Skin of body (tissue), 2 donors: ENCODE data around the gene TEX101. TPM values are rescaled to one million over a fixed set of nuclear protein-coding genes. Genes with fewer than 3 reads are reported as not detected.
"Not testable (repeated sequence)": the region's sequence is repeated elsewhere in the genome, so short reads cannot be mapped to it uniquely, and the experiment has no call there.

Experiments used
- DNase-seq: peaks from one replicate; lab custom pipeline; 2025; lab: John Stamatoyannopoulos, UW
- total RNA-seq: library from RNA; depleted of rRNA; stranded (reverse); fragments of >200 nt; gene quantifications from one replicate; pipeline ENCODE4 v1.2.3, GENCODE V29; 2014

The TEX101 gene
- total RNA-seq, 1 donor from 2014 or later, result not detected

DNA sequence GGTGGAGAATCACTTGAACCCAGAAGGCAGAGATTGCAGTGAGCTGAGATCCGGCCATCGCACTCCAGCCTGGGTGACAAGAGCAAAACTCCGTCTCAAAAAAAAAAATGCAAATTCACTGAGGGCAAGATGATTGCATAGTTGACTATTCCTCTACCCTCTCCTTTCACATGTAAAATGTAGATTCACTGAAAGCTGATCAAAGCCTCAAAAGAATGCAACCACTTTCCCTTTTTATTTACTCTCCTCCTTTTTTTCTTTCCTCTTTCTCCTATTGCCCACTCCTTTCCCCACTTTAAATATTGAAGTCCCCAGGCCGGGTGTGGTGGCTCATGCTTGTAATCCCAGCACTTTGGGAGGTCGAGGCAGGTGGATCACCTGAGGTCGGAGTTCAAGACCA is 6.3 kb downstream of the TEX101 start:
- no peak for DNase-seq

DNA sequence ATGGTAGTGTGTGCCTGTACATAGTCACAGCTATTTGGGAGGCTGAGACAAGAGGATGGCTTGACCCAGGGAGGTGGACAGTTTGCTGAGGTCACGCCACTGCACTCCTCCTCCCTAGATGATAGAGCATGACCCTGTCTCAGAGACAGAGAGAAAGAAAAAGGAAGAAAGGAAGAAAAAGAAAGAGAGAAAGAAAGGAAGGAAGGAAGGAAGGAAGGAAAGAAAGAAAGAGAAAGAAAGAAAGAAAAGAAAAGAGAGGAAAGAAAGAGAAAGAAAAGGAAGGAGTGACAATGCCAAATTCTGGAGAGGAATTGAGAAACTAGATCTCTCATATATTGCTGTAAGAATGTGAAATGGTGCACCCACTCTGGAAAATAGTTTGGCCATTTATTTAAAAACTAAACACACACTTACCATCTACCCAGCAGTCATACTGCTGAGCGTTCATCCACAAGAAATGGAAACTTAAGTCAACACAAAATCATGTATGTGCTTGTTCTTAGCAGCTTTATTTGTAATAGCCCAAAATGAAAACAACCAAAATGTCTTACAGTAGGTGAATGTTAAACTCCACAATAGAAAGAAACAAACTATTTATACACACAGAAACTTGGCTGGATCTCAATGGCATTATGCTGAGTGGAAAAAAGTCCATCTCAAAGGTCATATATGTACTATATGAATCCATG is 7.5 kb downstream of the TEX101 start:
- DNase-seq, result no peak

- DNase-seq, result no peak
Observed at GRCh38 chr19:43422689-43423066, 8.0 kb downstream of the TEX101 start.

- DNase-seq, result no peak
Observed at GRCh38 chr19:43423779-43424178, 9.1 kb downstream of the TEX101 start.

DNA sequence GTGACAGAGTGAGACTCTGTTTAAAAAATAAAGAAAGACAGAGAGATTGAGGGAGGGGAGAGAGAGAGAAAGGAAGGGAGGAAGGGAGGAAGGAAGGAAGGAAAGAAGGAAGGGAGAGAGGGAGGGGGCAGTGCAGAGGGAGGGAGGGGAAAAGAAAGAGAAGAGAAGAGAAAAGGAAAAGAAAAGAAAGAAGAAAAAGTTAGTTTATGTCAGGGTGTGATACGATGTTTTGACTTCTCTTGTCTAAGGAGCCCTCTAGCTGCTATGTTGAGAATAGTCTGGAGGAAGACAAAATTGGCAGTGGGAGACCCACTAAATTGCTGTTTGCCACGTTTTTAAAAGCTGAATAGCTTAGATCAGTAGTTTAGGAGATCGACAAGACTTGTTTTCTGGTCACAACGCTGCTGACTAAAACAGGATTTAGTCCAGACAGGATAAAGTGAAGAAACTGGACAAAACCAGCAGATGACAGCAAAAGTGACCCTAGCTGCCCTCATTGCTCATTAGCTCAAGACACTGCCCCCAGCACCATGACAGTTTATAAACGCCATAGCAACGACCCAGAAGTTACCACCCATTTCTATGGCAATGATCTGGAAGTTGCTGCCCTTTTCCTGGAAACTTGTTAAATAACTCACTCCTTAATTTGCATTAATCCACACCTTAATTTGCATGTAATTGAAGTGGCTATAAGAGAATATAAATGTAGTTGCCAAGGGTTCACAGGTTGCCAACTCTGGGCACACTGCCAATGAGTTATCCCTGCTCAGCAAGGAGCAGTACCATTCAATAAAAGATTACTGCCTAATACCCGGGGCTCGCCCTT is 11.1 kb downstream of the TEX101 start:
- no peak for DNase-seq

GRCh38 chr19:43429395-43429794 is 14.7 kb downstream of the TEX101 start:
- DNase-seq, result no peak

DNA sequence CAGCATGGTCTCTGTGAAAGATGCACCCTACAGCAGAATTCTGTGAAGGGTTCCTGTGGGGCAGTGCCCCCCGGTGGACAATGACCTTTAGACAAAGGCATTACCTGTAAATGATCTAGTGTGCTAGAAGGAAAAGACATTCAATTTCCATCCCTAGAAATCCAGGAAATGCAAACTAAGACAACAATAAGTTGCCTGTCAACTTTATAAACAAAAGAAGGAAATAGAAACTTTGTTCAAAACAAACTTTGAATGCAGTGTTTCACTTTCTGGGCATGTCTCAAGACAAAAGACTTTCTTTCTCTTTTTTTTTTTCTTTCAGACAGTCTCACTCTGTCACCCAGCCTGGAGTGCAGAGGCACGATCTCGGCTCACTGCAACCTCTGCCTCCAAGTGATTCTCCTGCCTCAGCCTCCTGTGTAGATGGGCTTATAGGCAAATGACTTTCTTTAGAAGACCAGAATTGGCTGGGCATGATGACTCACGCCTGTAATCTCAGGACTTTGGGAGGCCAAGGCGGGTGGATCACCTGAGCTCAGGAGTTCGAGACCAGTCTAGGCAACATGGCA is 15.5 kb downstream of the TEX101 start:
- DNase-seq, result no peak

- no peak for DNase-seq
Observed at GRCh38 chr19:43430976-43431375, 16.3 kb downstream of the TEX101 start.

- DNase-seq, result no peak
Observed at GRCh38 chr19:43433358-43433673, 18.6 kb downstream of the TEX101 start.

DNA sequence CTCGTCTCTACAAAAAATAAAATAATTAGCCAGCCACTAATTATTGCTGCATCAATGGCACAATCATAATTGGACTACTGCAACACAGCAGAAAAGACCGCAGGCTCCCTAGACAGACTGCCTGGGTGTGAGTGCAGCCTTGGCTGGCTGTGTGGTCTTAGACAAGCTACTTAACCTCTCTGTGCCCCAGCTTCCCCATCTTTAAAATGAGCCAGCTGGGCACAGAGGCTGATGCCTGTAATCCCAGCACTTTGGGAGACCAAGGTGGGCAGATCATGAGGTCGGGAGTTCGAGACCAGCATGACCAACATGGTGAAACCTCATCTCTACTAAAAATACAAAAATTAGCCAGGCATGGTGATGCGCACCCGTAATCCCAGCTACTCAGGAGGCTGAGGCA is 19.0 kb downstream of the TEX101 start:
- no peak for DNase-seq

- no peak for DNase-seq
Observed at GRCh38 chr19:43435775-43436174, 21.1 kb downstream of the TEX101 start.

DNA sequence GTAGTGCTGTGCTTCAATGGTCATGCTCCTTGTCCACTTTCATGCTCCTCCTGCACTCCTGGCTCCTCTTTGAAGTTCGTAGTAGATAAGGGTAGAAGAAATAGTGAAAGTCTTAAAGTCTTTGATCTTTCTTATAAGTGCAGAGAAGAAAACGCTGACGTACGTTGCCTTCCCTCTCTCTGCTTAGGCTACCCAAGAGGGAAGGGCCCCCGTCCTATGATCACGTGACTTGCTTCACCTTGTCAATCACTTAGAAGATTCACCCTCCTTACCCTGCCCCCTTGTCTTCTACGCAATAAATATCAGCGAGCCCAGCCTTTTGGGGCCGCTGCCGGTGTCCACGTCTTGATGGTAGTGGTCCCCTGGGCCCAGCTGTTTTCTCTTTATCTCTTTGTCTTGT is 22.6 kb downstream of the TEX101 start:
- not testable (repeated sequence) for DNase-seq

- no peak for DNase-seq
Observed at GRCh38 chr19:43437712-43438111, 23.0 kb downstream of the TEX101 start.

DNA sequence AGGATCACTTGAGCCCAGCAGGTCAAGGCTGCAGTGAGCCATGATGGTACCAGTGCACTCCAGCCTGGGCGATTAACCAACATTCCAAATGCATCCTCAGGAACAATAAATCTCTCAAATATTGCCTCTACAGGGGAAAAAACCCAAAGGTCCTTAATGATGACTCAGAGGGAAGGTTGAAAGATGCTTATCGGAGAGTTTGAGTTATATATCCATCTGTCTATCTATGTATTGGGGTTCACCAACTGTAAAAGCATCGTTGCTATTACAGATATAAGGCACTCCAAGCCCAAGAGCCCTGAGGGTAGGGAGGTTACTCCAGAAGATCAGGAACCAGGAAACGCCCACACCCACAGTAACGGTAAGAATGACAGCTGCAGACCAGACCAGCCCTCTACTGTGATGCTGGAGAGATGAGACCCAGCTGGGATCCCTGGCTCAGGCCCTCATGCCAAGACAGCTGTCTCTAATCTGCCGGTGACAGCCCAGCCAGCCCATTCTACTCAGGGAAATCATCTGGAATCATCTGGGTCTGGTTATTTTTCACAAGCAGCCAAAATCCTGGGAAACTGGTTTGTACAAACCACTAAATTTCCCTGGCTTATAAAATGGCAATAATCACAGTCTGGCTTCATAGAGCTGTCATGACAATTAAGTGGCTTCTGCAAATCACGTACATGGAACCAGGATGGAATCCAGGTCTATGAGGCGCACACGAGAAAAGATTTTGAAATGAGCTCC is 23.8 kb downstream of the TEX101 start:
- DNase-seq, result peak; percentile 93

- DNase-seq, result peak; percentile 47
Observed at GRCh38 chr19:43439032-43439708, 24.5 kb downstream of the TEX101 start.

DNA sequence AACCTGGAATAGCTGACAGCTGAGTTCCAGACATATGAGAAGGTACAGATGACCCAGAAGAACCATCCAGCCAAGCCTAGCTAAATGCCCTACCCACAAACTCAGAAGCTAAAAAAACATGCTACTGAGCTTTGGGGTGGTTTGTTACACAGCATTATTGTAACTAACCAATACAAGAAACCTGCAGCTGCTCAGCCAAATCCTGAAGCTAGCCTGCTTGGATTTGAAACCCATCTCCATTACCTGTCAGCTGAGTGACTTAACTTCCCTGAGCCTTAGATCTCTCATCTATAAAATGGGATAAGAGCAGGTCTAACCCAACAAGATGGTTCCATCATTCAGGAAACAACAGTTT is 25.0 kb downstream of the TEX101 start:
- no peak for DNase-seq

DNA sequence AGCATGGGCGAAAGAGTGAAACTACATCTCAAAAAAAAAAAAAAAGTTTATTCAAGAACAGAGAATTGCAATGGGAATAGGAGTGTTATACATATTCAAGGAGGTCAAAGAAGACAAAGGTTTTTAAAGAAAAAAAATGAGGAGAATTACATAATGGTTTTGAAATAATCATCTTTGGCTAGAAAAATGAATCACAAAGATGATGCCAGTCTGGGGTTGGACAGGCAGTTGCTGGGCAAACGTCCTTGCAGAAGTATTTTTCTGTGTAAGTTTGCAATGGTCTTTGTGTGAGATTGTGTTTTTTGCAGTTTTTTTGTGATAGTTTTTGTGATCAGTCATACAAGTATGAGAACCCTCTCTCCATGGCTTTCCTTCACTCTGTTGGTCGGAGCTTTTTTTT is 27.0 kb downstream of the TEX101 start:
- DNase-seq, result no peak

DNA sequence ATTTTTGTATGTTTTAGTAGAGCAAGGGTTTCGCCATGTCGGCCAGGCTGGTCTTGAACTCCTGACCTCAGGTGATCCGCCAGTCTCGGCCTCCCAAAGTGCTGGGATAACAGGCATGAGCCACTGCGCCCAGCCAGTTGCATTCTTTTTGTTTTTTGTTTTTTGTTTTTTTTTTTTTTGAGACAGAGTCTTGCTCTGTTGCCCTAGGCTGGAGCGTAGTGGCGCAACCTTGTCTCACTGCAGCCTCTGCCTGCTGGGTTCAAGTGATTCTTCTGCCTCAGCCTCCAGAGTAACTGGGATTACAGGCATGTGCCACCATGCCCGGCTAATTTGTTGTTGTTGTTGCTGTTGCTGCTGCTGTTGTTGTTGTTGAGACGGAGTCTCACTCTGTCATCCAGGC is 29.4 kb downstream of the TEX101 start:
- DNase-seq, result not testable (repeated sequence)

DNA sequence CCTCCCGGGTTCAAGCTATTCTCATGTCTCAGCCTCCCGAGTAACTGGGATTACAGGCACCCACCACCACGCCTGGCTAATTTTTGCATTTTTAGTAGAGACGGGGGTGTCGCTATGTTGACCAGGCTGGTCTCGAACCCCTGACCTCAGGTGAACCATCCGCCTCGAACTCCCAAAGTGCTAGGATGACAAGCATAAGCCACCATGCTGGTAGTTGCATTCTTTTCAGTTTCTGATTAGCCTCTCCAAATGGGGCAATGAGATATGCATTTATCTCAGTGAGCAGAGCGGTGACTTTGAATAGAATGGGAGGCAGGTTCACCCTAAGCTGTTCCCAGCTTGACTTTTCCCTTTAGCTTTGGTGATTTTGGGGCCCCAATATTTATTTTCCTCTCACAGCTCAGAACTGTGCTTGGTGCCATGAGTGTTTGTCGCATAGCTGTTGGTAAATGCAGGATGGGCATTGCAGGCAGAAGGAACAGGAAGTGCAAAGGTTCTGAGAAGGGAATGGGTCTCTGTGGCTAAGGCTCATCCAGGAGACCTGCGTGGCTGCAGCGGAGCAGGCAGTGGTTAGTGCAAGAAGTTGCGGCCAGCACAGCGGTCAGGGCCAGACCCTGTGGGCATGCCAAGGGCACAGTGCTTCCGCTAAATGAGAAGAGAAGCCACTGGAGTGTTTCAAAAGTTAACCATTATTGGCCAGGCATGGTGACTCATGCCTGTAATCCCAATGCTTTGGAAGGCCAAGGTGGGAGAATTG is 30.0 kb downstream of the TEX101 start:
- DNase-seq, result no peak

GRCh38 chr19:43445426-43445825 is 30.7 kb downstream of the TEX101 start:
- no peak for DNase-seq
